ENCODE measurements around the gene SLC1A7. TPM values are rescaled to one million over a fixed set of nuclear protein-coding genes. Genes with fewer than 3 reads are reported as not detected.

The SLC1A7 gene
- total RNA-seq, 1 donor = 0.94 TPM

DNA sequence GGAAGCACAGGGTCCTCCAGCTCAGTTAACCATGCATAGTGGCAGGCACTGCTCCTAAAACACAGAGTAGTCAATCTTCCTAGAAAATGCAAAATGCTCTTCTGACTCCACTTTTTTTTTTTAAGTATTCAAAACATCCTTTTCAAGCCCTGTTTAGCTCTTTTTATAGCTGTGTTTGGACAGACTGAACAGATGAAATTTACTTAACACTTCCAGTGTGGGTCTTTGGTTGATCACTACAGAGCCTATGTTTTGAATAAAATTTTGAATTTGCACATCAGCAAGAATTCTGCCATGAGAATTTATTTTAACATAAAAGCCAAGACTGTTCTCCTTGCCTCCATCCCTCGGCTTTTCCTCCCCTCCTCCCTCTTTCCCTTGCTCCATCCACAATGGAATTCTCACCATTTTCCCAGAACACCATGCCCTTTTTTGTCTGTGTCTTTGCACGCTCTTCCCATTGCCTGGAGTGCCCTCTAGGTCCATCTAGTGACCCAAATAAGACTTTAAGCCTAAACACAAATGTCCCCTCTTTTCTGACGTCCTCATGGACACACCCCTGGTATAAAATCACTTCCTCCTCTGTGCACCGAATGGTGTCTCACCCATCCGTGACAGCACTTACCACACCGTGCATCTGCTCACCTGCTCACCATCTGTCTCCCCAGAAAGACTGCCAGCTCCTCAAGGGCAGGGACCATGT lies 30.1 kb upstream of the SLC1A7 start:
- Histone ChIP-seq H3K4me3 (ENCODE audit: low read length) (no peak overlapping the region), H3K27me3 (ENCODE audit: insufficient read depth, low read length) (no peaks in the 10 kb centered on the region), H3K9me3 (ENCODE audit: low read depth, low read length) (no peaks in the 10 kb centered on the region), H3K4me1 (ENCODE audit: insufficient read depth, low read length) (peaks cover 6% of the 10 kb centered on the region)

DNA sequence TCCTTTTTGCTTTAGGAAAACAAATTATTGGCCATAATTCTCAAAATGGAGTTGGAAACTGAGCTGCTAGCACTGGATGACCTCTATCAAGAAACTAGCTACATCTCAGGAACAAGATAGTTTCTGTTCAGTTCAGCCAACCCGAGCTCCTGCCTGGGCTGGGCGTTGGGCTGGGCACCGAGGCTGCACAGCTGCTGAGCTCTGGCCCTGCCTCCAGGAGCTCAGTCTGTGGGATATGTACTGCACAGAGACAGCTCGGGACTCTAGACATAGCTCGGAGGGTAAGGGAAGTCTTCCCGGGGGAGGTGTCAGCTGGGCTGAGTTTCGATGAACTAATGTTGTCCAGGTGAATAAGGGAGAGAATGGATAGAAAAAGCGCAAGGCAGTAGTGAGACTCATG lies 24.5 kb upstream of the SLC1A7 start:
- Histone ChIP-seq H3K4me1 (ENCODE audit: insufficient read depth, low read length) (no peaks in the 10 kb centered on the region), H3K4me3 (ENCODE audit: low read length) (no peak overlapping the region), H3K27me3 (ENCODE audit: insufficient read depth, low read length) (peaks cover 2% of the 10 kb centered on the region), H3K9me3 (ENCODE audit: low read depth, low read length) (no peaks in the 10 kb centered on the region)

DNA sequence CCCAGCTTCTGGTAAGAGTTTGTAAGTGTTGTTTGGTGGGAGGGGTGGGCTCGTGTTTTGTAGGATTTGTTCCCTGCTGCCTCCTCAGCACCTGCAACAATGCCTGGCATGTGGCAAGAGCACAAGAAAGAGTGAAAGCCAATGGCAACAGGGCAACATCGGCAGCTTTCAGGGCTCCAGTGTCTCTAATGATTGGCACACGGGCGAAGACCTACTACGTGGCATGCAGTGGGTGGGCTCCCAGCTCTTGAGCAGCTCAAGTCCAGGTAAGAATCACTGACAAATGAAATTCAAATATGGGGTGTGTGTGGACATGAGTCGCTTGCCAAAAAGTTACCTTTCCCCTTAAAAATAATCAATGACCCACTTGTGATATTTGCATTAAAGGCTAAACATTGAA lies 23.9 kb upstream of the SLC1A7 start:
- no peaks in the 10 kb centered on the region for H3K9me3 ChIP-seq (ENCODE audit: low read depth, low read length)
- H3K27me3 ChIP-seq (ENCODE audit: insufficient read depth, low read length) = peaks cover 2% of the 10 kb centered on the region
- H3K4me3 ChIP-seq (ENCODE audit: low read length) = no peak overlapping the region
- no peaks in the 10 kb centered on the region for H3K4me1 ChIP-seq (ENCODE audit: insufficient read depth, low read length)

DNA sequence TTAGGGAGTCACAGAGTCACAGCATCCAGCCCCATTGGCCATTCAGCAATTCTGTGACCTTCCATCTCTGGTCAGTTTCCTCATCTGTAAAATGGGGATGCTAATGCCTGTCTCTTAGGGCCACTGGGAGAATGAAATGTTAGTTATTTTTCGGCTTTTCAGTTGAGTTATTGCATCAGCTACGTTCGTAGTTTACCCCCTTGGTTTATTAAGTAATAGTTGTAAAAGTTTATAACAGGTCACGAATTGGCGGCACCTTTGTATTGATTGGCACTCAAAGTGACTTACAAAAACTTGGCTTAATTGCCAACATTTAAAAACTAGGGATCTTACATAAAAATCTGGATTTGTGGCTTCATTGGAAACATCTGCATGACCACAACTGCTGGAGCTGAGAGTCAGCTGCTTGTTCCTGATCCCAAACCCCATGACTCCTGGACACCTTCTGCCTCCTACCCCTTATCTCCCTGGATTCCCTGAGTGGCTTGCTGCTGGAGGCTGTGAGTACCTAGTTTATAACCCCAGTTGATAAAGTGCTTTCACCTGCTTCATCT lies 23.0 kb upstream of the SLC1A7 start:
- Histone ChIP-seq H3K4me1 (ENCODE audit: insufficient read depth, low read length) (no peaks in the 10 kb centered on the region), H3K27me3 (ENCODE audit: insufficient read depth, low read length) (peaks cover 2% of the 10 kb centered on the region), H3K4me3 (ENCODE audit: low read length) (no peak overlapping the region), H3K9me3 (ENCODE audit: low read depth, low read length) (no peaks in the 10 kb centered on the region)

DNA sequence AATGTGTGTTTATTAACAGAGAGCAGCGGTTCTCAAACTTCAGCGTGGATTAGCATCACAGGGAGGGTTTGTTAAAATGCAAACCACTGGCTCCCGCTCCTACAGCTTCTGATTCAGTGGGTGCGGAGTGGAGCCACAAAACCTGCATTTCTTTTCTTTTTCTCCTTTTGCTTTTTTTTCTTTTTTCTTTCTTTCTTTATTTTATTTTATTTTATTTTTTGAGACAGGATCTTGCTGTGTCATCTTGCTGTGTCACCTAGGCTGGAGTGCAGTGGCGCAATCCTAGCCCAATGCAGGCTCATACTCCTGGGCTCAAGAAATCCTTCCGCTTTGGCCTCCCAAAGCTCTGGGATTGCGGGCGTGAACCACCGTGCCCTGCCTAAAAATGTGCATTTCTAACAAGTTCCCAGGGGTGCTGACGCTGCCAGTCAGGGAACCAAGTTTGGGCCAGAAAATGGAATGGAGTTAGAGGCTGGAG lies 20.9 kb upstream of the SLC1A7 start:
- Histone ChIP-seq H3K4me3 (ENCODE audit: low read length) (no peak overlapping the region), H3K9me3 (ENCODE audit: low read depth, low read length) (no peaks in the 10 kb centered on the region), H3K27me3 (ENCODE audit: insufficient read depth, low read length) (peaks cover 2% of the 10 kb centered on the region), H3K4me1 (ENCODE audit: insufficient read depth, low read length) (no peaks in the 10 kb centered on the region)

DNA sequence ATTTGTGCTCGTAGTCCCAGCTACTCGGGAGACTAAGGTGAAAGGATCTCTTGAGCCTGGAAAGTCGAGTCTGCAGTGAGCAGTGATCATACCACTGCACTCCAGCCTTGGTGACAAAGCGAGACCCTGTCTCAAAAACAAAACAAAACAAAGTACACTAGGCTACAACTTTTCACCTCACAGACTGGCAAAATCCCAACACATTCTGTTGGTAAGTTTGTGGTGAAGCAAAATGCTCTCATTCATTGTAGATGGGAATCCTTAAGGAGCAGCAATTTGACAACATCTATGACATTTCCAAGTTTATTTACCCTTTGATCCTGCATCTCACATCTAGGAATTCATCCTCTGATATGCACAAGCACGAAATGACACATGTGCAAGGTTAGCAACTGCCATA lies 20.2 kb upstream of the SLC1A7 start:
- Histone ChIP-seq H3K4me1 (ENCODE audit: insufficient read depth, low read length) (no peaks in the 10 kb centered on the region), H3K4me3 (ENCODE audit: low read length) (no peak overlapping the region), H3K27me3 (ENCODE audit: insufficient read depth, low read length) (peaks cover 2% of the 10 kb centered on the region), H3K9me3 (ENCODE audit: low read depth, low read length) (no peaks in the 10 kb centered on the region)

DNA sequence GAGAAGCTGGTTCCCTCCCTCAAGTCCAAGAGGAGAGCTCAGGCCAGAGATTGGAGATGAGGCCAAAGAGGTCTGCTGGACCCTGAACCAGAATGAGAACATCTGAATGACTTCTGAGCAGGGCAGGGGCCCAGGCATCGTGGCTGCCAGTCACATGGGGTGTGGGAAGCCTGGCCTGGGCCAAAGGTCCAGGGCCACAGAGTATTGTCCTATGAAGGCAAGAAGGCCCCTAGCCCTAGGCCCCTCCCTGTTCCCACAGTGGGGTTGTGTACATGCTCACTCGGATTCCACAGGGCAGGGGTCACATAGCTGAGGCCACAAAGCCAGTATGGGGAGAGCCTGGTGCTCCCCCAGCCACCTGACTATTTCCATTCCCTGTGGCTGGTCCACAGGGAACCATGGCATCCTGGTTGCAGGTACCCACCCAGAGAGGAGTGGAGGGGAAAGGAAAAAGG lies 18.5 kb upstream of the SLC1A7 start:
- H3K4me3 ChIP-seq (ENCODE audit: low read length) = no peak overlapping the region
- H3K4me1 ChIP-seq (ENCODE audit: insufficient read depth, low read length) = no peaks in the 10 kb centered on the region
- H3K9me3 ChIP-seq (ENCODE audit: low read depth, low read length) = no peaks in the 10 kb centered on the region
- H3K27me3 ChIP-seq (ENCODE audit: insufficient read depth, low read length) = peaks cover 2% of the 10 kb centered on the region

DNA sequence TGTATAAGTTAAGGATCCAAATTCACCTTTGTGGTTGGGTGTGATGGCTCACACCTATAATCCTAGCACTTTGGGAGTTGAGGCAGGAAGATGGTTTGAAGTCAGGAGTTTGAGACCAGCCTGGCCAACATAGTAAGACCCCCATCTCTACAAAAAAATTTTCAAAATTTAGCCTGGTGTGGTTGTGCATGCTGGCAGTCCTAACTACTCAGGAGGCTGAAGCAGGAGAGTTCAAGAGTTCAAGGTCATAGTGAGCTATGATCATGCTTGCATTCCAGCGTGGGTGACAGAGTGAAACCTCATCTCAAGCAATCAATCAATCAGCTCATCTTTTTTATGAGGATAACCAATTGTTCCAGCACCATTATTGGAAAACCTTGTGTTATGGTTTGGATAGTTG lies 16.5 kb upstream of the SLC1A7 start:
- H3K4me1 ChIP-seq (ENCODE audit: insufficient read depth, low read length) = no peaks in the 10 kb centered on the region
- H3K27me3 ChIP-seq (ENCODE audit: insufficient read depth, low read length) = peaks cover 2% of the 10 kb centered on the region
- H3K9me3 ChIP-seq (ENCODE audit: low read depth, low read length) = no peaks in the 10 kb centered on the region
- H3K4me3 ChIP-seq (ENCODE audit: low read length) = no peak overlapping the region

DNA sequence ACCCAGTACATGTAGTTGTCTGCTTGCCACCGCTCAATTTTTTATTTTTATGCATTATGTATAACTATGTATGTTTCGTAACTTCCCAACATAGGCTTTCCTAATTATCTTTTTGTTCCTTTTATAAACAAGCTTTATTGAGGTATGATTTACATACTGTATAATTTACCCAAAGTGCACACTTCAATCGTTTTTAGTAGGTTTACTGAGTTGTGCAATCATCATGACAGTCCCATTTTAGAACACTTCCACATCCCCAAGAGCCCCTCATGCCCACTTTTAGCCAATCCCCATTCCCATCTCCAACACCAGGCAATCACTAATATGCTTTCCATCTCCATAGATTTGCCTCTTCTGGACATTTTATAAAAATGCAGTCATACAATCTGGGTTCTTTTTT lies 14.3 kb upstream of the SLC1A7 start:
- H3K9me3 ChIP-seq (ENCODE audit: low read depth, low read length) = no peaks in the 10 kb centered on the region
- no peak overlapping the region for H3K4me3 ChIP-seq (ENCODE audit: low read length)
- no peaks in the 10 kb centered on the region for H3K4me1 ChIP-seq (ENCODE audit: insufficient read depth, low read length)
- H3K27me3 ChIP-seq (ENCODE audit: insufficient read depth, low read length) = no peaks in the 10 kb centered on the region

DNA sequence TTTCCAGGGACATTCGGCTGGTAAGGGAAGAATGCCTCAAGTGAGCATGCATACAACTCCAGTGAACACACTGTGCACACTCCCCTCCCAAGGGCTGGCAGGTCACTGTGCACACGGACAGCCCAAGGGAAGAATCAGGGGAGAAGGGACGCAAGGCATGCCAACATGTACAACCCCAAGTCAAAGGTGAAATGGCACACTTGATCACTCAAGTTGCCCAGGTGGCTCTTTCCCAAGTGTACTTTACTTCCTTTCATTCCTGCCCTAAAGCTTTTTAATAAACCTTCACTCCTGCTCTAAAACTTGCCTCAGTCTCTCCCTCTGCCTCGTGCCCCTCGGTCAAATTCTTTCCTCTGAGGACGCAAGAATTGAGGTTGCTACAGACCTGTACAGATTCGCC lies 13.5 kb upstream of the SLC1A7 start:
- H3K4me1 ChIP-seq (ENCODE audit: insufficient read depth, low read length) = no peaks in the 10 kb centered on the region
- H3K27me3 ChIP-seq (ENCODE audit: insufficient read depth, low read length) = no peaks in the 10 kb centered on the region
- no peak overlapping the region for H3K4me3 ChIP-seq (ENCODE audit: low read length)
- no peaks in the 10 kb centered on the region for H3K9me3 ChIP-seq (ENCODE audit: low read depth, low read length)

DNA sequence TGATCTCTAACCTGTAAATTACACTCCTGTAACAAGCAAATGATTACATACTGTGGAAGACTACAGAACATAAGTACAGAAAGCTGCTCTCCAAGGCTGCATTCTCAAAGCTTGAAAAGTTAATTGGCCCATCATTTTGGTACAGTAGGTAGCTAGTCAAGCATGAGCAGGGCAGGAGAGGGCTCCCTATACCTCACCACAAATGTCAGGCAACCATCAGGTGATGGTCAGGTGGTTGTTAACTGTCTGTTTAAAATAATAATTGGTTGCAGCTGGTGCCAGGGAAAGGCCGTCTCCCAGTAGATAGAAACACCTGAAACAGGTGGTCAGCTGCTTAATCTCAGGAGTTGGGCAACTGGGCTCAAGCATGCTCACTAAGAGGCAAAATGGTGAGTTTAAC lies 13.1 kb upstream of the SLC1A7 start:
- Histone ChIP-seq H3K4me1 (ENCODE audit: insufficient read depth, low read length) (no peaks in the 10 kb centered on the region), H3K4me3 (ENCODE audit: low read length) (no peak overlapping the region), H3K27me3 (ENCODE audit: insufficient read depth, low read length) (no peaks in the 10 kb centered on the region), H3K9me3 (ENCODE audit: low read depth, low read length) (no peaks in the 10 kb centered on the region)

DNA sequence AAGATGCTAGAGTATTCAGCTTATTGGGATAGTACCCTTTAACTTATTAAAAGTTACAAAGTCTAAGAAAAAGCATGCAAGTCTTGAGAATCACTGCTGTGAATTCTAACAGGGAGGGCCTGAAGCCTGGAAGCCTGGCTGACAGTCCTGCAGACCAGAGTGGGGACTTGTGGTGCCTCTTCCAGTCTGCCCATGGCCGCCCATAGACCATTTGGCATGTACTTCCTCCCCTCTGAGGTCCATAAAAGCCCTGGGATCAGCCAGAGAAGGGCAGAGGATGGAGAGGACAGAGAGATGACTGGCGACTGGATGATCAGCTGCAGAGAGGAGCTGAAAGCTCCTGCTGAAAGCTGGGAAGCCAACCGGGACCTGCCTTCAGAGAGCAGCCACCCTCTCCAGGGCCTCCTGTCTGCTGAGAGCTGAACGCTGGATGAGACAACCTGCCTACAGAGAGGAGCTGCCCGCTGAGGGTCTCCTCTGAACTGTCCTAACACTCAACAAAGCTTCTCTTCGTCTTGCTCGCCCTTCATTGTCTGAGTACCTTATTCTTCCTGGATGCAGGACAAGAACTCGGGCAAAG lies 12.5 kb upstream of the SLC1A7 start:
- Histone ChIP-seq H3K4me1 (ENCODE audit: insufficient read depth, low read length) (no peaks in the 10 kb centered on the region), H3K9me3 (ENCODE audit: low read depth, low read length) (no peaks in the 10 kb centered on the region), H3K4me3 (ENCODE audit: low read length) (no peak overlapping the region), H3K27me3 (ENCODE audit: insufficient read depth, low read length) (no peaks in the 10 kb centered on the region)

DNA sequence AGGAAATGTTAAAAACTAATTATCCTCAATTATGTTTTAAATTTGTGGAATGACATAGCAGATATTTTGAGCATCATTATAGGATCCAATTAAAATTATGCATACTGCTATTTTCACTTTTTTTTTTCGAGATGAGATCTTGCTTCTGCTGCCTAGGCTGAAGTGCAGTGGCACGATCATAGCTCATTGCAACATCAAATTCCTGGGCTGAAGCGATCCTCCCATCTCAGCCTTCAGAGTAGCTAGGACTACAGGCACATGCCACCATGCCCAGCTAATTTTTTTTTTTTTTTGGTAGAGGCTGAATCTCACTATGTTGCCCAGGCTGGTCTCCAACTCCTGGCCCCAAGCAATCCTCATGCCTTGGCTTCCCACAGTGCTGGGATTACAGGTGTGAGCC lies 11.3 kb upstream of the SLC1A7 start:
- H3K4me3 ChIP-seq (ENCODE audit: low read length) = no peak overlapping the region
- H3K4me1 ChIP-seq (ENCODE audit: insufficient read depth, low read length) = no peaks in the 10 kb centered on the region
- H3K9me3 ChIP-seq (ENCODE audit: low read depth, low read length) = no peaks in the 10 kb centered on the region
- no peaks in the 10 kb centered on the region for H3K27me3 ChIP-seq (ENCODE audit: insufficient read depth, low read length)

DNA sequence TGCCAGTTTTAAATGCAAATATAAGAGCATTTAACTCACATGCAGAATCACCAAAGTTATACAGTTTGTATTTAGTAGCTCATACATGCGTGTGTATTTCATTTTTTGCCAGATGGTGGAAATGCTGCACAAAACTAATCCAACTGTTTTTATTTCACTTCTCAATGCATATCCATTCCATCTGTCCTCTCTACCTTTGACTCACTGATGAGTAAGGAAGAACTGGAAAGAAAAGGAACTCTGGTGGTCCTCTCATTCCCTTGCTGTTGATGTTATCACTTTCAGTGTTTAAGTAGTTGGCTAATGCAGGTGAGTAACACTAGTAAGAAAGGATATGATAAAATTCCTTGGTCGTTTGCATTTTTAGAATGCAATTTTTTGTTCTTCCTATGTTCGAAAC lies 5.7 kb upstream of the SLC1A7 start:
- H3K9me3 ChIP-seq (ENCODE audit: low read depth, low read length) = no peaks in the 10 kb centered on the region
- no peaks in the 10 kb centered on the region for H3K27me3 ChIP-seq (ENCODE audit: insufficient read depth, low read length)
- no peaks in the 10 kb centered on the region for H3K4me1 ChIP-seq (ENCODE audit: insufficient read depth, low read length)
- no peak overlapping the region for H3K4me3 ChIP-seq (ENCODE audit: low read length)

DNA sequence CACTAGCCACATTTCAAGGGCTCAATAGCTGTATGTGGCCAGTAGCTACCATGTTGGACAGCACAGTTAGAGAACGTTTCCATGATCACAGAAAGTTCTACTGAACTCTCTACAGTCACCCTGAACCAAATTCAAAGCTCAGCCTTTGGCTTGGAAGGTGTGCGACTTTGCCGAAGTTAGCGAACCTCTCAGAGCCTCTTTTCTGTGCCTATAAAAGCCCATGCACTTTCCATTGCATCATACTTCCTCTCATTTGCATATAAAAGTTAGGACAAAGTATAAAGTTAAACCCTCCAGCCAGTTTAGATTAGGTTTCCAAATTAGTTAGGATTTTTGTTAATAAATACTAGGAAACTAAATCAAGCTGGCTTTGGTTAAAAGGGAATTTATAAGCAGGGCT lies 4.7 kb upstream of the SLC1A7 start:
- Histone ChIP-seq H3K4me1 (ENCODE audit: insufficient read depth, low read length) (no peaks in the 10 kb centered on the region), H3K9me3 (ENCODE audit: low read depth, low read length) (no peaks in the 10 kb centered on the region), H3K27me3 (ENCODE audit: insufficient read depth, low read length) (no peaks in the 10 kb centered on the region), H3K4me3 (ENCODE audit: low read length) (no peak overlapping the region)
